ENCODE measurements around the gene MTHFD2.

DNA sequence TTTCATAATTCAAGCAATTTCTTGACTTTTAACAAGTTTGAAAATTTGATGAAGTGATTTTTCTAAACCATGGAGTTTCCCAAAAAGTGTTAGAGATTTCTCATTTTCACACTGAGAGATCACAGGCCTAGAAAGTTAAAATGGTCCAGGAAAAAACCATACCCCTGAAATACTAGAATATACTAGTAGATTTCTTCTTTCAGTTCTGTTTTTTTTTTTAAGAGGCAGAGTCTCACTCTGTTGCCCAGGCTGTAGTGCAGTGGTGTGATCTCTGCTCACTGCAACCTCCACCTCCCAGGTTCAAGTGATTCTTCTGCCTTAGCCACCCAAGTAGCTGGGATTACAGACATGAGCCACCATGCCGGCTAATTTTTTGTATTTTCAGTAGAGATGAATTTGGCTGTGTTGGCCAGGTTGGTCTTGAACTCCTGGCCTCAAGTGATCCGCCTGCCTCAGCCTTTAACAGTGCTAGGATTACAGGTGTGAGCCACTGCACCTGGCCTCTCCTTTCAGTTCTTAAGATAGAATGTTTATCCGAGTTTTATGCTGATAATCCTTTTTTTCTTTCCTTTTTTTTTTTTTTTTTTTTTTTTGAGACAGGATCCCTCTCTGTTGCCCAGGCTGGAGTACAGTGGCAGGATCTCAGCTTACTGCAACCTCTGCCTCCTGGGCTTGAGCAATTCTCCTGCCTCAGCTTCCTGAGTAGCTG, 14.4 kb downstream of the MTHFD2 start:
- no peak for TF ChIP-seq POLR2A (IDR thresholded peaks at IDR 0.05)
- TF ChIP-seq, protein P1, sequence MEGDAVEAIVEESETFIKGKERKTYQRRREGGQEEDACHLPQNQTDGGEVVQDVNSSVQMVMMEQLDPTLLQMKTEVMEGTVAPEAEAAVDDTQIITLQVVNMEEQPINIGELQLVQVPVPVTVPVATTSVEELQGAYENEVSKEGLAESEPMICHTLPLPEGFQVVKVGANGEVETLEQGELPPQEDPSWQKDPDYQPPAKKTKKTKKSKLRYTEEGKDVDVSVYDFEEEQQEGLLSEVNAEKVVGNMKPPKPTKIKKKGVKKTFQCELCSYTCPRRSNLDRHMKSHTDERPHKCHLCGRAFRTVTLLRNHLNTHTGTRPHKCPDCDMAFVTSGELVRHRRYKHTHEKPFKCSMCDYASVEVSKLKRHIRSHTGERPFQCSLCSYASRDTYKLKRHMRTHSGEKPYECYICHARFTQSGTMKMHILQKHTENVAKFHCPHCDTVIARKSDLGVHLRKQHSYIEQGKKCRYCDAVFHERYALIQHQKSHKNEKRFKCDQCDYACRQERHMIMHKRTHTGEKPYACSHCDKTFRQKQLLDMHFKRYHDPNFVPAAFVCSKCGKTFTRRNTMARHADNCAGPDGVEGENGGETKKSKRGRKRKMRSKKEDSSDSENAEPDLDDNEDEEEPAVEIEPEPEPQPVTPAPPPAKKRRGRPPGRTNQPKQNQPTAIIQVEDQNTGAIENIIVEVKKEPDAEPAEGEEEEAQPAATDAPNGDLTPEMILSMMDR (IDR thresholded peaks at IDR 0.05): no peak

Data from body of pancreas (tissue), 4 donors.